ENCODE results near the gene FAM13A. TPM values are rescaled to one million over a fixed set of nuclear protein-coding genes. Genes with fewer than 3 reads are reported as not detected.

The FAM13A gene
- total RNA-seq, 1 donor from 2014 or later: 16.7 TPM

GRCh38 chr4:88866862-88867550, 190.0 kb downstream of the FAM13A start:
- no peaks in the 10 kb centered on the region for H3K36me3 Mint-ChIP-seq (ENCODE audit: low read depth, unreplicated experiment)
- H3K27me3 Mint-ChIP-seq (ENCODE audit: unreplicated experiment): no peaks in the 10 kb centered on the region
- H3K4me1 Mint-ChIP-seq (ENCODE audit: unreplicated experiment): peaks cover 5% of the 10 kb centered on the region
- TF ChIP-seq CTCF (IDR thresholded peaks at IDR 0.05; ENCODE audit: unreplicated experiment): no peak
- no peaks in the 10 kb centered on the region for H3K9me3 Mint-ChIP-seq (ENCODE audit: unreplicated experiment)
- H3K27ac Mint-ChIP-seq (ENCODE audit: unreplicated experiment): no peak overlapping the region
- no peak overlapping the region for H3K4me3 Mint-ChIP-seq (ENCODE audit: unreplicated experiment)
- no peak for DNase-seq (ENCODE audit: low spot score)

- Mint-ChIP-seq H3K36me3 (ENCODE audit: low read depth, unreplicated experiment) (no peaks in the 10 kb centered on the region), H3K27me3 (ENCODE audit: unreplicated experiment) (no peaks in the 10 kb centered on the region), H3K9me3 (ENCODE audit: unreplicated experiment) (no peaks in the 10 kb centered on the region), H3K4me1 (ENCODE audit: unreplicated experiment) (peaks cover 5% of the 10 kb centered on the region), H3K27ac (ENCODE audit: unreplicated experiment) (no peak overlapping the region), H3K4me3 (ENCODE audit: unreplicated experiment) (no peak overlapping the region)
- TF ChIP-seq CTCF (IDR thresholded peaks at IDR 0.05; ENCODE audit: unreplicated experiment): no peak
- no peak for DNase-seq (ENCODE audit: low spot score)
Measured at GRCh38 chr4:88865466-88865865, 191.5 kb downstream of the FAM13A start.

- no peak overlapping the region for H3K27ac Mint-ChIP-seq (ENCODE audit: unreplicated experiment)
- no peak for DNase-seq (ENCODE audit: low spot score)
- TF ChIP-seq CTCF (IDR thresholded peaks at IDR 0.05; ENCODE audit: unreplicated experiment): no peak
- no peaks in the 10 kb centered on the region for H3K27me3 Mint-ChIP-seq (ENCODE audit: unreplicated experiment)
- peaks cover 5% of the 10 kb centered on the region for H3K4me1 Mint-ChIP-seq (ENCODE audit: unreplicated experiment)
- no peak overlapping the region for H3K4me3 Mint-ChIP-seq (ENCODE audit: unreplicated experiment)
- no peaks in the 10 kb centered on the region for H3K36me3 Mint-ChIP-seq (ENCODE audit: low read depth, unreplicated experiment)
- H3K9me3 Mint-ChIP-seq (ENCODE audit: unreplicated experiment): no peaks in the 10 kb centered on the region
Measured at GRCh38 chr4:88865046-88865445, 191.9 kb downstream of the FAM13A start.

- no peak overlapping the region for H3K27ac Mint-ChIP-seq (ENCODE audit: unreplicated experiment)
- DNase-seq (ENCODE audit: low spot score): no peak
- H3K36me3 Mint-ChIP-seq (ENCODE audit: low read depth, unreplicated experiment): peaks cover 4% of the 10 kb centered on the region
- no peak for TF ChIP-seq CTCF (IDR thresholded peaks at IDR 0.05; ENCODE audit: unreplicated experiment)
- H3K9me3 Mint-ChIP-seq (ENCODE audit: unreplicated experiment): no peaks in the 10 kb centered on the region
- H3K4me1 Mint-ChIP-seq (ENCODE audit: unreplicated experiment): peaks cover 15% of the 10 kb centered on the region
- peaks cover 3% of the 10 kb centered on the region for H3K27me3 Mint-ChIP-seq (ENCODE audit: unreplicated experiment)
- H3K4me3 Mint-ChIP-seq (ENCODE audit: unreplicated experiment): no peak overlapping the region
Measured at GRCh38 chr4:88860586-88860985, 196.4 kb downstream of the FAM13A start.

- Mint-ChIP-seq H3K36me3 (ENCODE audit: low read depth, unreplicated experiment) (peaks cover 4% of the 10 kb centered on the region), H3K4me1 (ENCODE audit: unreplicated experiment) (peaks cover 15% of the 10 kb centered on the region), H3K9me3 (ENCODE audit: unreplicated experiment) (no peaks in the 10 kb centered on the region), H3K4me3 (ENCODE audit: unreplicated experiment) (no peak overlapping the region), H3K27me3 (ENCODE audit: unreplicated experiment) (peaks cover 3% of the 10 kb centered on the region), H3K27ac (ENCODE audit: unreplicated experiment) (no peak overlapping the region)
- DNase-seq (ENCODE audit: low spot score): no peak
- TF ChIP-seq CTCF (IDR thresholded peaks at IDR 0.05; ENCODE audit: unreplicated experiment): no peak
Measured at GRCh38 chr4:88859191-88859812, 197.7 kb downstream of the FAM13A start.

Data from endothelial cell (in vitro differentiated cells).